ENCODE data around the gene ECI2. TPM values are rescaled to one million over a fixed set of nuclear protein-coding genes. Genes with fewer than 3 reads are reported as not detected.

ECI2 gene
- total and polyA plus RNA-seq, 2 donors (not counting 1 experiment from before 2014, with no cell fraction given), result 15.2 to 28.3 TPM

GRCh38 chr6:4135665-4136353, 434 bp upstream of the ECI2 start:
- H2AFZ ChIP-seq (ENCODE audit: insufficient read depth, low read depth, low read length, poor library complexity, severe bottlenecking), result peak overlapping the region; percentile 82
- no peaks in the 10 kb centered on the region for H3K27me3 ChIP-seq (replicated peaks in 1 of 4; ENCODE audit: control extremely low read depth in 1 of 4, control insufficient read depth in 3 of 4, insufficient read depth in 4 of 4, low read length in 3 of 4)
- H3K79me2 ChIP-seq (ENCODE audit: control insufficient read depth, insufficient read depth, low read length), result peaks cover 9% of the 10 kb centered on the region
- Mint-ChIP-seq H3K4me3 (peak overlapping the region; percentile 90), H3K27ac (peak overlapping the region; percentile 85), H3K9me3 (ENCODE audit: insufficient read depth) (no peaks in the 10 kb centered on the region), H3K27me3 (no peaks in the 10 kb centered on the region), H3K4me1 (peaks cover 23% of the 10 kb centered on the region)
- H3K27ac ChIP-seq (ENCODE audit: low read length in 2 of 2), result peak overlapping the region; percentile 37 to 57
- H4K20me1 ChIP-seq (ENCODE audit: control insufficient read depth, insufficient read depth, low read length, poor library complexity, severe bottlenecking), result no peaks in the 10 kb centered on the region
- peak overlapping the region; percentile 86 for H3K4me2 ChIP-seq (replicated peaks; ENCODE audit: low read depth, low read length, poor library complexity, severe bottlenecking)
- ATAC-seq (ENCODE audit: low read depth) (peak; percentile 92), DNase-seq (peak; percentile 91)
- TF ChIP-seq CTCF (IDR thresholded peaks at IDR 0.05), result no peak
- no peak for TF ChIP-seq EZH2 (IDR thresholded peaks at IDR 0.05; ENCODE audit: borderline replicate concordance, insufficient read depth, low read depth, low read length, poor library complexity, severe bottlenecking)
- peak overlapping the region; percentile 70 to 85 (median 72) for H3K4me3 ChIP-seq (ENCODE audit: control extremely low read depth in 1 of 5, extremely low read depth in 1 of 5, insufficient read depth in 1 of 5, low read depth in 2 of 5, low read length in 4 of 5)
- intact Hi-C loops (cut with micrococcal nuclease), result loop anchor here (1.0 to 10.0 kb wide), 14 partner anchors 17 to 1889 kb away; partner anchors contain the start of genes BPHL, CDYL, FARS2 and GMDS
- POLR2A ChIA-PET, result interaction anchor here (1.3 to 2.1 kb wide), 3 partner anchors 18 to 118 kb away, joined by 4 to 15 read pairs (median 13); a partner anchor contains a TSS
- WGBS (ENCODE audit: insufficient coverage), result under 1% methylated on average over 42 of the region's 64 CpGs
- peak overlapping the region; percentile 83 for H3K9ac ChIP-seq (ENCODE audit: low read length)
- H3K4me1 ChIP-seq (ENCODE audit: control insufficient read depth in 2 of 2, insufficient read depth in 2 of 2, low read length in 2 of 2), result peaks cover 15 to 21% of the 10 kb centered on the region in 2 donors
- CTCF ChIA-PET, result interaction anchor here (0.7 to 12.2 kb wide), 6 partner anchors 18 to 1841 kb away, joined by 3 to 130 read pairs (median 4); partner anchors contain the start of gene FAM50B
- peaks cover 0 to 8% of the 10 kb centered on the region in 2 experiments for H3K36me3 ChIP-seq (replicated peaks in 1 of 2; ENCODE audit: control extremely low read depth in 1 of 2, control insufficient read depth in 1 of 2, extremely low read depth in 1 of 2, insufficient read depth in 2 of 2, low read length in 1 of 2)
- peaks cover 0 to 9% (median 0%) of the 10 kb centered on the region in 3 donors for H3K9me3 ChIP-seq (ENCODE audit: control extremely low read depth in 1 of 3, control insufficient read depth in 2 of 3, insufficient read depth in 1 of 3, low read length in 2 of 3)

Data from B cell (primary cell).